Neural cell (in vitro differentiated cells): ENCODE measurements around the gene FRMD4A.

ENCODE experiments used
- CTCF ChIP-seq: fragments of 450-650 bp; IDR thresholded peaks from 2 replicates; pipeline ENCODE4 v1.5.1; 2014; ENCODE audit warnings: antibody characterized with exemption, mild to moderate bottlenecking, moderate library complexity; ENCODE audit not compliant: poor library complexity, severe bottlenecking
- EP300 ChIP-seq: fragments of 450-650 bp; conservative IDR thresholded peaks from 2 replicates; pipeline ENCODE4 v1.6.1; 2014; ENCODE audit warnings: antibody characterized with exemption, mild to moderate bottlenecking, moderate library complexity; ENCODE audit not compliant: poor library complexity, severe bottlenecking
- EZH2 ChIP-seq: fragments of 200-600, 300-800 bp; shearing (Covaris generic), sonication (generic); IDR thresholded peaks from 2 replicates; pipeline ENCODE4 v1.6.1; 2014; ENCODE audit warnings: antibody characterized with exemption, low read length, borderline replicate concordance, mild to moderate bottlenecking; ENCODE audit not compliant: insufficient read depth, poor library complexity, severe bottlenecking
- MXI1 ChIP-seq: fragments of 450-650 bp; conservative IDR thresholded peaks from 2 replicates; pipeline ENCODE4 v1.6.1; 2014; ENCODE audit warnings: antibody characterized with exemption, mild to moderate bottlenecking; ENCODE audit not compliant: poor library complexity, severe bottlenecking
- POLR2AphosphoS5 ChIP-seq: IDR thresholded peaks from 2 replicates; pipeline ENCODE4 v1.6.1; 2012
- RAD21 ChIP-seq: fragments of 450-650 bp; conservative IDR thresholded peaks from 2 replicates; pipeline ENCODE4 v1.6.1; 2014; ENCODE audit warnings: antibody characterized with exemption, mild to moderate bottlenecking, moderate library complexity
- REST ChIP-seq: IDR thresholded peaks from 2 replicates; pipeline ENCODE4 v1.6.1; 2012; ENCODE audit warnings: borderline replicate concordance
- SMC3 ChIP-seq: fragments of 450-650 bp; conservative IDR thresholded peaks from 2 replicates; pipeline ENCODE4 v1.6.1; 2014; ENCODE audit warnings: antibody characterized with exemption, mild to moderate bottlenecking, moderate library complexity; ENCODE audit not compliant: poor library complexity
- TAF1 ChIP-seq: IDR thresholded peaks from 2 replicates; pipeline ENCODE4 v1.6.1; 2012; ENCODE audit warnings: low read depth

GRCh38 chr10:13658871-13659685 lies 671.6 kb downstream of the FRMD4A start:
- TF ChIP-seq EZH2: no peak
- no peak for TF ChIP-seq CTCF
- TF ChIP-seq MXI1: no peak
- TF ChIP-seq REST: no peak
- TF ChIP-seq RAD21: no peak
- TF ChIP-seq POLR2AphosphoS5: no peak
- TF ChIP-seq TAF1: no peak
- TF ChIP-seq EP300: no peak
- no peak for TF ChIP-seq SMC3
